Panc1 (cell line): ENCODE data around the gene GRSF1. TPM values are rescaled to one million over a fixed set of nuclear protein-coding genes. Genes with fewer than 3 reads are reported as not detected.

Source experiments
- ATAC-seq: fragments of 200-7000 bp; cut with Tn5 transposase; 2 replicates; pipeline ENCODE4 v1.9.1; 2020; ENCODE audit warnings: mild to moderate bottlenecking, moderate library complexity
- BruUV-seq: library from RNA; stranded (reverse); fragments of 400-500 nt; replicated peaks from 2 replicates; lab custom pipeline; 2021; lab: Mats Ljungman, UMichigan
- CTCF ChIA-PET: fragments of 300-600 bp; sonication (Branson Sonifier 250); formaldehyde crosslinking; loops from one replicate; lab custom pipeline; 2022; ENCODE audit warnings: antibody characterized with exemption; lab: Charles Lee
- POLR2A ChIA-PET: fragments of 300-600 bp; sonication (Branson Sonifier 250); formaldehyde crosslinking; loops from one replicate; lab custom pipeline; 2022; ENCODE audit warnings: antibody characterized with exemption; lab: Charles Lee
- DNase-seq: peaks from one replicate; pipeline ENCODE4 v3.0.0-alpha.2; 2010; ENCODE audit warnings: low read depth, low spot score
- H3K27ac ChIP-seq: 2 replicates; pipeline ENCODE4 v1.5.1; 2011; ENCODE audit warnings: mild to moderate bottlenecking, low read length, inconsistent platforms
- H3K27me3 ChIP-seq: fragments of 200-500 bp; sonication (Bioruptor generic); 2 replicates; pipeline ENCODE4 v1.6.0; 2014; ENCODE audit warnings: low read length, inconsistent platforms; ENCODE audit not compliant: control insufficient read depth, insufficient read depth
- H3K36me3 ChIP-seq: fragments of 200-500 bp; sonication (Bioruptor generic); 2 replicates; pipeline ENCODE4 v1.5.1; 2014; ENCODE audit warnings: inconsistent platforms, mild to moderate bottlenecking, low read length, moderate library complexity; ENCODE audit not compliant: control insufficient read depth, insufficient read depth
- H3K4me1 ChIP-seq: 2 replicates; pipeline ENCODE4 v1.5.1; 2011; ENCODE audit warnings: inconsistent platforms, mild to moderate bottlenecking, low read length, moderate library complexity; ENCODE audit not compliant: control insufficient read depth, insufficient read depth
- H3K4me3 ChIP-seq, 2 experiments: 2 replicates each; pipeline ENCODE4 v1.5.1; 2011 to 2012; ENCODE audit warnings: low read depth in 2 of 2, low read length in 2 of 2, mild to moderate bottlenecking in 2 of 2, inconsistent platforms in 1 of 2, moderate library complexity in 1 of 2
- H3K9me3 ChIP-seq: fragments of 200-500 bp; sonication (Bioruptor generic); 2 replicates; pipeline ENCODE4 v1.5.1; 2014; ENCODE audit warnings: low read depth, mild to moderate bottlenecking, inconsistent platforms, low read length, moderate library complexity; ENCODE audit not compliant: control insufficient read depth, insufficient read depth
- CTCF ChIP-seq: fragments of 450-650 bp; IDR thresholded peaks from 2 replicates; pipeline ENCODE4 v1.5.1; 2017; ENCODE audit warnings: mild to moderate bottlenecking
- POLR2AphosphoS5 ChIP-seq: IDR thresholded peaks from 2 replicates; pipeline ENCODE4 v1.6.1; 2012; ENCODE audit warnings: mild to moderate bottlenecking, low read depth, low read length, moderate library complexity
- REST ChIP-seq, 2 experiments: IDR thresholded peaks; 2 replicates each; pipeline ENCODE4 v1.6.1; 2011 to 2012; ENCODE audit warnings: low read depth in 2 of 2, control low read depth in 1 of 2, low read length in 1 of 2, mild to moderate bottlenecking in 1 of 2, moderate library complexity in 1 of 2; ENCODE audit not compliant: insufficient read depth in 1 of 2
- SIN3A ChIP-seq: IDR thresholded peaks from 2 replicates; pipeline ENCODE4 v1.6.1; 2012; ENCODE audit warnings: low read depth, mild to moderate bottlenecking, low read length, moderate library complexity, borderline replicate concordance; ENCODE audit not compliant: insufficient read depth
- TCF7L2 ChIP-seq: IDR thresholded peaks from 2 replicates; pipeline ENCODE4 v1.6.1; 2011; ENCODE audit warnings: mild to moderate bottlenecking, low read depth, low read length, inconsistent platforms
- in situ Hi-C: cut with HindIII; loops from 2 replicates; pipeline ENCODE4 v1.10.0; 2016; ENCODE audit warnings: low sequenced_read_pairs, low pct_unique_long_range_greater_than_20kb
- intact Hi-C: fragments of 100-400 bp; cut with micrococcal nuclease; formaldehyde crosslinking; loops from one replicate; pipeline ENCODE4 v1.10.0; 2022; ENCODE audit not compliant: unreplicated experiment
- total RNA-seq: library from RNA; stranded (reverse); gene quantifications from one replicate; pipeline ENCODE4 v1.2.1, GENCODE V29; 2021; ENCODE audit not compliant: unreplicated experiment

The GRSF1 gene
- total RNA-seq, 1 experiment from 2014 or later: 59.9 TPM

GRCh38 chr4:70788733-70789132 lies 51.0 kb downstream of the GRSF1 start:
- peaks cover 2% of the 10 kb centered on the region; the same call in 1 of the 2 replicates for H3K36me3 ChIP-seq
- no TSS peak for BruUV-seq
- POLR2A ChIA-PET: no interaction called here

GRCh38 chr4:70787496-70787895 lies 52.2 kb downstream of the GRSF1 start:
- DNase-seq (no peak), ATAC-seq (no peak)
- Histone ChIP-seq H3K27me3 (no peaks in the 10 kb centered on the region), H3K4me3 (no peak overlapping the region), H3K27ac (no peak overlapping the region), H3K9me3 (no peaks in the 10 kb centered on the region), H3K4me1 (no peaks in the 10 kb centered on the region), H3K36me3 (peaks cover 4% of the 10 kb centered on the region; the same call in 1 of the 2 replicates)
- intact Hi-C loops (no loop called here), in situ Hi-C loops (no loop called here)
- TF ChIP-seq TCF7L2 (no peak), SIN3A (no peak), POLR2AphosphoS5 (no peak), REST (IDR thresholded peaks at IDR 0.05; ENCODE audit: insufficient read depth in 1 of 2, low read depth in 2 of 2, low read length in 1 of 2) (no peak), CTCF (no peak)
- POLR2A ChIA-PET: no interaction called here
- BruUV-seq: no TSS peak
- CTCF ChIA-PET: no interaction called here

More at GRCh38 chr4:70788733-70789132, 51.0 kb downstream of the GRSF1 start:
- intact Hi-C loops: no loop called here
- Histone ChIP-seq H3K9me3 (no peaks in the 10 kb centered on the region), H3K4me1 (no peaks in the 10 kb centered on the region), H3K27ac (no peak overlapping the region), H3K27me3 (no peaks in the 10 kb centered on the region), H3K4me3 (no peak overlapping the region)
- DNase-seq (no peak), ATAC-seq (no peak)
- in situ Hi-C loops: no loop called here
- TF ChIP-seq CTCF (no peak), REST (IDR thresholded peaks at IDR 0.05; ENCODE audit: insufficient read depth in 1 of 2, low read depth in 2 of 2, low read length in 1 of 2) (no peak), POLR2AphosphoS5 (no peak), SIN3A (no peak), TCF7L2 (no peak)
- CTCF ChIA-PET: no interaction called here
